HepG2 (cell line): ENCODE measurements around the gene WFDC6. TPM values are rescaled to one million over a fixed set of nuclear protein-coding genes. Genes with fewer than 3 reads are reported as not detected.

Experiments used
- ATAC-seq: fragments of 200-7000 bp; cut with Tn5 transposase; 3 replicates; pipeline ENCODE4 v1.9.1; 2020; ENCODE audit warnings: mild to moderate bottlenecking, moderate library complexity
- BruUV-seq: library from RNA; stranded (reverse); fragments of 400-500 nt; replicated peaks from 2 replicates; lab custom pipeline; 2021; lab: Mats Ljungman, UMichigan
- CTCF ChIA-PET: fragments of 300-600 bp; formaldehyde crosslinking; extraction: SDS; loops from one replicate; lab custom pipeline; 2021; ENCODE audit warnings: low total read pairs, inconsistent platforms, low intra/inter-chr PET ratio; lab: Yijun Ruan, JAX
- POLR2A ChIA-PET: fragments of 350-600 bp; sonication (Branson Sonifier 250); formaldehyde crosslinking; loops from one replicate; lab custom pipeline; 2020; ENCODE audit warnings: antibody characterized with exemption, inconsistent platforms; lab: Yijun Ruan, JAX
- DNase-seq: peaks from one replicate; pipeline ENCODE4 v3.0.0-alpha.2; 2015; ENCODE audit warnings: low spot score
- FAIRE-seq: peaks from 3 replicates; lab custom pipeline; 2011; peaks lifted over from hg19 to GRCh38; lab: Jason Lieb, UNC
- H2AFZ ChIP-seq: one replicate; pipeline ENCODE4 v1.6.1; 2011; ENCODE audit warnings: low read length, inconsistent platforms
- H3K27ac ChIP-seq: fragments of 300-600 bp; 3 replicates; pipeline ENCODE4 v1.8.0; 2011; ENCODE audit warnings: mixed run types, mild to moderate bottlenecking, mixed read lengths, low read length, inconsistent platforms; ENCODE audit not compliant: insufficient read depth; ENCODE audit errors: extremely low read length
- H3K27me3 ChIP-seq, 2 experiments: fragments of 200-600 bp in 1 of 2; 2 replicates in 1 of 2; 3 replicates in 1 of 2; pipeline versions ENCODE4 v1.6.0 to v1.8.0; 2011; ENCODE audit warnings: low read length in 2 of 2, mild to moderate bottlenecking in 2 of 2, moderate library complexity in 2 of 2, inconsistent platforms in 1 of 2; ENCODE audit not compliant: insufficient read depth in 2 of 2, control insufficient read depth in 1 of 2
- H3K36me3 ChIP-seq, 2 experiments: fragments of 200-600 bp in 1 of 2; replicated peaks in 1 of 2; 2 replicates in 1 of 2; 3 replicates in 1 of 2; pipeline versions ENCODE4 v1.5.1 to v1.8.0; 2011; ENCODE audit warnings: low read length in 2 of 2, inconsistent platforms in 1 of 2; ENCODE audit not compliant: insufficient read depth in 2 of 2, control insufficient read depth in 1 of 2
- H3K4me1 ChIP-seq: 2 replicates; pipeline ENCODE4 v1.5.1; 2012; ENCODE audit warnings: low read length, inconsistent platforms; ENCODE audit not compliant: insufficient read depth
- H3K4me2 ChIP-seq: 2 replicates; pipeline ENCODE4 v1.6.0; 2011; ENCODE audit warnings: low read depth, low read length, inconsistent platforms
- H3K4me3 ChIP-seq, 3 experiments: fragments of 200-600 bp in 1 of 3; sonication (generic), shearing (Covaris generic) in 1 of 3; replicated peaks in 1 of 3; 2 replicates each; pipeline ENCODE4 v1.5.1; 2011 to 2016; ENCODE audit warnings: low read length in 3 of 3, inconsistent platforms in 2 of 3, low read depth in 2 of 3, mild to moderate bottlenecking in 2 of 3, control low read depth in 1 of 3, mixed read lengths in 1 of 3; ENCODE audit not compliant: insufficient read depth in 1 of 3
- H3K79me2 ChIP-seq: one replicate; pipeline ENCODE4 v1.6.1; 2011; ENCODE audit warnings: low read length, inconsistent platforms; ENCODE audit not compliant: insufficient read depth
- H3K9ac ChIP-seq: 2 replicates; pipeline ENCODE4 v1.6.0; 2011; ENCODE audit warnings: mild to moderate bottlenecking, low read depth, low read length, inconsistent platforms; ENCODE audit not compliant: insufficient read depth
- H3K9me3 ChIP-seq: 2 replicates; pipeline ENCODE4 v1.5.1; 2012; ENCODE audit warnings: mild to moderate bottlenecking, low read length
- H4K20me1 ChIP-seq: 2 replicates; pipeline ENCODE4 v1.6.0; 2011; ENCODE audit warnings: inconsistent platforms, mild to moderate bottlenecking, low read length, moderate library complexity; ENCODE audit not compliant: insufficient read depth
- AGO2 ChIP-seq: fragments of 200-400 bp; formaldehyde crosslinking; optimal IDR thresholded peaks from 2 replicates; pipeline ENCODE3; 2017; ENCODE audit warnings: mild to moderate bottlenecking, low read depth, low read length, moderate library complexity
- CEBPB ChIP-seq: IDR thresholded peaks from 2 replicates; pipeline ENCODE4 v1.6.1; 2011; ENCODE audit warnings: low read depth, low read length, improper control_type of control experiment, borderline replicate concordance
- CERS6 ChIP-seq: sonication (generic); formaldehyde crosslinking; IDR thresholded peaks from 2 replicates; pipeline ENCODE4 v1.5.0; 2020; ENCODE audit warnings: missing genetic modification reagents
- KDM2A ChIP-seq: sonication (generic); formaldehyde crosslinking; IDR thresholded peaks from 2 replicates; pipeline ENCODE4 v1.4.0; 2020; ENCODE audit warnings: low read depth, missing genetic modification reagents, borderline replicate concordance
- NR2C2 ChIP-seq: sonication (generic); formaldehyde crosslinking; IDR thresholded peaks from 2 replicates; pipeline ENCODE4 v1.4.0; 2020; ENCODE audit warnings: missing genetic modification reagents, mild to moderate bottlenecking, moderate library complexity, borderline replicate concordance
- RAD21 ChIP-seq: fragments of 450-650 bp; formaldehyde crosslinking; IDR thresholded peaks from 2 replicates; pipeline ENCODE4 v1.5.0; 2020; ENCODE audit warnings: mild to moderate bottlenecking
- REL ChIP-seq: sonication (generic); formaldehyde crosslinking; conservative IDR thresholded peaks from 2 replicates; pipeline ENCODE4 v1.8.0; 2022; ENCODE audit warnings: mild to moderate bottlenecking, missing genetic modification reagents, moderate library complexity
- ZFAT ChIP-seq: sonication (generic); formaldehyde crosslinking; conservative IDR thresholded peaks from 2 replicates; pipeline ENCODE4 v1.8.1; 2023; ENCODE audit warnings: missing genetic modification reagents, inconsistent platforms
- ZNF253 ChIP-seq: sonication (generic); formaldehyde crosslinking; IDR thresholded peaks from 2 replicates; pipeline ENCODE4 v1.8.0; 2022; ENCODE audit warnings: mild to moderate bottlenecking, missing genetic modification reagents, borderline replicate concordance
- ZNF367 ChIP-seq: sonication (generic); formaldehyde crosslinking; IDR thresholded peaks from 2 replicates; pipeline ENCODE4 v1.4.0; 2020; ENCODE audit warnings: missing genetic modification reagents, borderline replicate concordance
- ZNF598 ChIP-seq: sonication (generic); formaldehyde crosslinking; IDR thresholded peaks from 2 replicates; pipeline ENCODE4 v1.5.1; 2020; ENCODE audit warnings: mild to moderate bottlenecking, missing genetic modification reagents, borderline replicate concordance
- WGBS: methylation state at CpG from one replicate; pipeline ENCODE4 v1.1.6; 2017; ENCODE audit warnings: low lambda C conversion rate; 5-methylcytosine and 5-hydroxymethylcytosine counted together
- in situ Hi-C: cut with HindIII; loops from 2 replicates; pipeline ENCODE4 v1.10.0; 2017; ENCODE audit warnings: low pct_unique_long_range_greater_than_20kb; ENCODE audit not compliant: extremely low pct_ligation_motif_present
- intact Hi-C: fragments of 100-400 bp; cut with micrococcal nuclease; formaldehyde crosslinking; loops from one replicate; pipeline ENCODE4 v1.10.0; 2022; ENCODE audit not compliant: unreplicated experiment
- polyA plus RNA-seq, 8 experiments: library from polyadenylated mRNA; depleted of rRNA in 3 of 8; stranded (reverse) in 7 of 8; unstranded in 1 of 8; fragments of >200 nt; fragmentation: Illumina TruSeq in 4 of 8; extraction: Trizol in 4 of 8; gene quantifications; 2 replicates each; pipeline versions ENCODE4 v1.2.1 to v1.2.3, GENCODE V29; 2011 to 2016; ENCODE audit warnings: low read depth in 4 of 8, missing spikeins in 1 of 8, mixed read lengths in 1 of 8; ENCODE audit not compliant: insufficient read depth in 1 of 8
- total RNA-seq, 5 experiments: library from RNA; depleted of rRNA; stranded (reverse); fragments of >200 nt; fragmentation: Illumina TruSeq; extraction: Trizol; gene quantifications; 2 replicates each; pipeline ENCODE4 v1.2.3, GENCODE V29; 2016; ENCODE audit warnings: low read depth in 1 of 5
- TF ChIP-seq, protein P1 (sequence below): sonication (generic); formaldehyde crosslinking; IDR thresholded peaks from 2 replicates; pipeline ENCODE4 v1.4.0; 2020; ENCODE audit warnings: missing genetic modification reagents

The WFDC6 gene
- total and polyA plus RNA-seq, 2 of the 13 experiments (the other 11 are each of a cell fraction or from before 2014, with no cell fraction given), result not detected

- H3K9me3 ChIP-seq, result no peaks in the 10 kb centered on the region
- 0 out of 2 replicates have a peak, but pooled peaks cover 5% of the 10 kb centered on the region for H3K4me1 ChIP-seq
- H3K36me3 ChIP-seq, result no peaks in the 10 kb centered on the region
- CTCF ChIA-PET, result no interaction called here
- no peak overlapping the region for H3K4me3 ChIP-seq
- H3K27me3 ChIP-seq, result peaks cover 0 to 3% of the 10 kb centered on the region in 2 experiments; a peak in 4 of 5 replicates
- DNase-seq (no peak), ATAC-seq (no peak), FAIRE-seq (no peak)
- H2AFZ ChIP-seq, result no peak overlapping the region
- intact Hi-C loops (no loop called here), in situ Hi-C loops (no loop called here)
- WGBS, result 9% methylated on average over 1 of the region's 1 CpG
- H4K20me1 ChIP-seq, result no peaks in the 10 kb centered on the region
- no TSS peak for BruUV-seq
- POLR2A ChIA-PET, result no interaction called here
- no peak overlapping the region for H3K27ac ChIP-seq
- no peaks in the 10 kb centered on the region for H3K79me2 ChIP-seq
- no peak overlapping the region for H3K4me2 ChIP-seq
- H3K9ac ChIP-seq, result no peak overlapping the region
- TF ChIP-seq RAD21 (CRISPR knock-in tag), result no peak
- TF ChIP-seq CEBPB, result peak; percentile 20; the same call in 1 of the 2 replicates
These were observed 43.8 kb downstream of the WFDC6 start for GRCh38 chr20:45495501-45495941.

DNA sequence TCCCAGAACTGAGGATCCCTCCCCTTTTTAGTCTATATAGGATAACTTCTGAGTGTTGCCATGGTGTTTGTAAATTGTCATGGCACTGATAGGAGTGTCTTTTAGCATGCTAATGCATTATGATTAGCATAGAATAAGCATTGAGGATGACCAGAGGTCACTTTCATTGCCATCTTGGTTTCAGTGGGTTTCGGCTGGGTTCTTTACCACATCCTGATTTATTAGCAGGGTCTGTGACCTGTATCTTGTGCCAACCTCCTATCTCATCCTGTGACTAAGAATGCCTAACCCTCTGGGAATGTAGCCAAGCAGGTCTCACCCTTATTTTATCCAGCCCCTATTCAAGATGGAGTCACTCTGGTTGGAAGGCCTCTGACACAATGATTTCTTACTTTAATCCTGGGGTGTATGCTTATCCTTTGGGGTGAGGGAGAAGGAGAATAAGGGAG, 50.2 kb downstream of the WFDC6 start:
- no peak overlapping the region for H3K27ac ChIP-seq
- TF ChIP-seq ZNF598 (CRISPR knock-in tag) (no peak), ZFAT (CRISPR knock-in tag) (no peak), KDM2A (no peak), CERS6 (CRISPR knock-in tag) (no peak), ZNF367 (CRISPR knock-in tag) (no peak), AGO2 (no peak), ZNF253 (CRISPR knock-in tag) (no peak), REL (CRISPR knock-in tag) (no peak), NR2C2 (CRISPR knock-in tag) (no peak)
- TF ChIP-seq, protein P1, sequence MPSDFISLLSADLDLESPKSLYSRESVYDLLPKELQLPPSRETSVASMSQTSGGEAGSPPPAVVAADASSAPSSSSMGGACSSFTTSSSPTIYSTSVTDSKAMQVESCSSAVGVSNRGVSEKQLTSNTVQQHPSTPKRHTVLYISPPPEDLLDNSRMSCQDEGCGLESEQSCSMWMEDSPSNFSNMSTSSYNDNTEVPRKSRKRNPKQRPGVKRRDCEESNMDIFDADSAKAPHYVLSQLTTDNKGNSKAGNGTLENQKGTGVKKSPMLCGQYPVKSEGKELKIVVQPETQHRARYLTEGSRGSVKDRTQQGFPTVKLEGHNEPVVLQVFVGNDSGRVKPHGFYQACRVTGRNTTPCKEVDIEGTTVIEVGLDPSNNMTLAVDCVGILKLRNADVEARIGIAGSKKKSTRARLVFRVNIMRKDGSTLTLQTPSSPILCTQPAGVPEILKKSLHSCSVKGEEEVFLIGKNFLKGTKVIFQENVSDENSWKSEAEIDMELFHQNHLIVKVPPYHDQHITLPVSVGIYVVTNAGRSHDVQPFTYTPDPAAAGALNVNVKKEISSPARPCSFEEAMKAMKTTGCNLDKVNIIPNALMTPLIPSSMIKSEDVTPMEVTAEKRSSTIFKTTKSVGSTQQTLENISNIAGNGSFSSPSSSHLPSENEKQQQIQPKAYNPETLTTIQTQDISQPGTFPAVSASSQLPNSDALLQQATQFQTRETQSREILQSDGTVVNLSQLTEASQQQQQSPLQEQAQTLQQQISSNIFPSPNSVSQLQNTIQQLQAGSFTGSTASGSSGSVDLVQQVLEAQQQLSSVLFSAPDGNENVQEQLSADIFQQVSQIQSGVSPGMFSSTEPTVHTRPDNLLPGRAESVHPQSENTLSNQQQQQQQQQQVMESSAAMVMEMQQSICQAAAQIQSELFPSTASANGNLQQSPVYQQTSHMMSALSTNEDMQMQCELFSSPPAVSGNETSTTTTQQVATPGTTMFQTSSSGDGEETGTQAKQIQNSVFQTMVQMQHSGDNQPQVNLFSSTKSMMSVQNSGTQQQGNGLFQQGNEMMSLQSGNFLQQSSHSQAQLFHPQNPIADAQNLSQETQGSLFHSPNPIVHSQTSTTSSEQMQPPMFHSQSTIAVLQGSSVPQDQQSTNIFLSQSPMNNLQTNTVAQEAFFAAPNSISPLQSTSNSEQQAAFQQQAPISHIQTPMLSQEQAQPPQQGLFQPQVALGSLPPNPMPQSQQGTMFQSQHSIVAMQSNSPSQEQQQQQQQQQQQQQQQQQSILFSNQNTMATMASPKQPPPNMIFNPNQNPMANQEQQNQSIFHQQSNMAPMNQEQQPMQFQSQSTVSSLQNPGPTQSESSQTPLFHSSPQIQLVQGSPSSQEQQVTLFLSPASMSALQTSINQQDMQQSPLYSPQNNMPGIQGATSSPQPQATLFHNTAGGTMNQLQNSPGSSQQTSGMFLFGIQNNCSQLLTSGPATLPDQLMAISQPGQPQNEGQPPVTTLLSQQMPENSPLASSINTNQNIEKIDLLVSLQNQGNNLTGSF (CRISPR knock-in tag), result no peak

More for the DNA sequence above, 50.2 kb downstream of the WFDC6 start:
- Histone ChIP-seq H3K79me2 (no peaks in the 10 kb centered on the region), H2AFZ (no peak overlapping the region), H3K36me3 (no peaks in the 10 kb centered on the region), H3K4me2 (no peak overlapping the region), H3K4me1 (no peaks in the 10 kb centered on the region), H4K20me1 (no peaks in the 10 kb centered on the region), H3K9me3 (no peaks in the 10 kb centered on the region), H3K9ac (no peak overlapping the region), H3K4me3 (no peak overlapping the region), H3K27me3 (peaks cover 7 to 25% of the 10 kb centered on the region in 2 experiments)
- WGBS, result 54% methylated on average over 1 of the region's 1 CpG
- ATAC-seq, result no peak
- BruUV-seq, result no TSS peak
- DNase-seq, result no peak
- in situ Hi-C loops (no loop called here), intact Hi-C loops (no loop called here)
- POLR2A ChIA-PET, result no interaction called here
- FAIRE-seq, result no peak
- CTCF ChIA-PET, result no interaction called here
